Lower leg skin (tissue), 4 donors: Measurements from ENCODE around the gene SASH1. TPM values are rescaled to one million over a fixed set of nuclear protein-coding genes. Genes with fewer than 3 reads are reported as not detected.

Experiments
- DNase-seq, 2 donors: peaks; one replicate each; pipeline ENCODE4 v3.0.0-alpha.2; 2019; ENCODE audit warnings: low spot score in 2 of 2
- H3K4me3 ChIP-seq: fragments of 200-600 bp; sonication (generic); 2 replicates; pipeline ENCODE4 v1.5.1; 2017; ENCODE audit warnings: mild to moderate bottlenecking, low read depth; ENCODE audit not compliant: poor library complexity, severe bottlenecking
- CTCF ChIP-seq, 3 donors: fragments of 450-650 bp; IDR thresholded peaks; one replicate each; pipeline ENCODE4 v1.5.1; 2016; ENCODE audit warnings: antibody characterized with exemption in 3 of 3, mild to moderate bottlenecking in 3 of 3, moderate library complexity in 2 of 3
- POLR2A ChIP-seq, 2 donors: fragments of 450-650 bp; IDR thresholded peaks; one replicate each; pipeline ENCODE4 v1.6.1; 2016 to 2017; ENCODE audit warnings: antibody characterized with exemption in 2 of 2, mild to moderate bottlenecking in 1 of 2, moderate library complexity in 1 of 2
- whole genome bisulfite sequencing, 2 donors: methylation state at CpG; one replicate each; pipeline ENCODE4 v1.1.5; 2018; 5-methylcytosine and 5-hydroxymethylcytosine counted together
- intact Hi-C: fragments of 100-400 bp; cut with DNase I; formaldehyde crosslinking; loops from one replicate; pipeline ENCODE4 v1.15.0; 2023; ENCODE audit warnings: low total_unique reads
- total RNA-seq, 4 donors: library from RNA; depleted of rRNA; stranded (reverse); fragments of >200 nt; gene quantifications; one replicate each; pipeline ENCODE4 v1.1.0, GENCODE V29; 2016

SASH1 gene
- total RNA-seq, 4 donors from 2014 or later = 74.9 to 106 (median 91.5) TPM

- WGBS, 2 donors = 80 to 87% methylated on average over 10 of the region's 10 CpGs
- no peak for DNase-seq
- no peak for TF ChIP-seq POLR2A (IDR thresholded peaks at IDR 0.05)
- TF ChIP-seq CTCF (IDR thresholded peaks at IDR 0.05) = no peak
- no peak overlapping the region for H3K4me3 ChIP-seq
- intact Hi-C loops = no loop called here
These were observed 174.8 kb downstream of the SASH1 start for GRCh38 chr6:148517470-148517869.

- WGBS, 2 donors = 27 to 35% methylated on average over 12 of the region's 12 CpGs
- H3K4me3 ChIP-seq = no peak overlapping the region
- TF ChIP-seq CTCF (IDR thresholded peaks at IDR 0.05) (no peak), POLR2A (IDR thresholded peaks at IDR 0.05) (no peak)
- intact Hi-C loops = no loop called here
- no peak for DNase-seq
These were observed 176.0 kb downstream of the SASH1 start for GRCh38 chr6:148518511-148519156.

GRCh38 chr6:148520109-148520841, 177.6 kb downstream of the SASH1 start:
- H3K4me3 ChIP-seq = no peak overlapping the region
- no peak for DNase-seq
- TF ChIP-seq POLR2A (IDR thresholded peaks at IDR 0.05) = no peak
- TF ChIP-seq CTCF (IDR thresholded peaks at IDR 0.05) = no peak
- 79 to 82% methylated on average over 23 of the region's 23 CpGs for WGBS, 2 donors
- intact Hi-C loops = no loop called here

GRCh38 chr6:148521158-148521557, 178.5 kb downstream of the SASH1 start:
- no peak overlapping the region for H3K4me3 ChIP-seq
- no peak for TF ChIP-seq POLR2A (IDR thresholded peaks at IDR 0.05)
- no peak for TF ChIP-seq CTCF (IDR thresholded peaks at IDR 0.05)
- no peak for DNase-seq
- intact Hi-C loops = no loop called here
- 55 to 64% methylated on average over 5 of the region's 5 CpGs for WGBS, 2 donors

GRCh38 chr6:148521586-148521985, 178.9 kb downstream of the SASH1 start:
- no peak overlapping the region for H3K4me3 ChIP-seq
- intact Hi-C loops = no loop called here
- DNase-seq = no peak
- TF ChIP-seq CTCF (IDR thresholded peaks at IDR 0.05) (no peak), POLR2A (IDR thresholded peaks at IDR 0.05) (no peak)
- WGBS, 2 donors = 18 to 29% methylated on average over 1 of the region's 1 CpG
